Measurements from ENCODE around the gene C16orf46.

The C16orf46 gene

GRCh38 chr16:81076566-81077075 lies 417 bp downstream of the C16orf46 start:
- peak; percentile 100 for DNase-seq

- no peak for DNase-seq
Measured at GRCh38 chr16:81073560-81074330, 3.3 kb downstream of the C16orf46 start.

- no peak for DNase-seq
Measured at GRCh38 chr16:81071805-81072204, 5.2 kb downstream of the C16orf46 start.

- no peak for DNase-seq
Measured at GRCh38 chr16:81070979-81071378, 6.1 kb downstream of the C16orf46 start.

GRCh38 chr16:81069063-81069462 lies 8.0 kb downstream of the C16orf46 start:
- DNase-seq: no peak

GRCh38 chr16:81067166-81067565 lies 9.9 kb downstream of the C16orf46 start:
- no peak for DNase-seq

- no peak for DNase-seq
Measured at GRCh38 chr16:81066681-81067080, 10.4 kb downstream of the C16orf46 start.

GRCh38 chr16:81061871-81062608 lies 15.0 kb downstream of the C16orf46 start:
- no peak for DNase-seq

GRCh38 chr16:81061307-81061640 lies 15.8 kb downstream of the C16orf46 start:
- no peak for DNase-seq

GRCh38 chr16:81060576-81061306 lies 16.3 kb downstream of the C16orf46 start:
- DNase-seq: no peak

GRCh38 chr16:81053761-81054160 lies 23.3 kb downstream of the C16orf46 start:
- DNase-seq: no peak

GRCh38 chr16:81042821-81043220 lies 34.2 kb downstream of the C16orf46 start:
- DNase-seq: no peak

- DNase-seq: no peak
Measured at GRCh38 chr16:81041696-81042095, 35.3 kb downstream of the C16orf46 start.

- DNase-seq: no peak
Measured at GRCh38 chr16:81040842-81041241, 36.2 kb downstream of the C16orf46 start.

GRCh38 chr16:81040131-81040530 lies 36.9 kb downstream of the C16orf46 start:
- no peak for DNase-seq

- DNase-seq: no peak
Measured at GRCh38 chr16:81036751-81037350, 40.2 kb downstream of the C16orf46 start.

- peak; percentile 82 for DNase-seq
Measured at GRCh38 chr16:81035975-81036750, 40.9 kb downstream of the C16orf46 start.

GRCh38 chr16:81035398-81035974 lies 41.6 kb downstream of the C16orf46 start, which contains the start of gene ATMIN:
ATMIN (plus strand) TSS chr16:81035842; CDS start chr16:81035871, 29 bp downstream.
- DNase-seq: peak; percentile 85

GRCh38 chr16:81029930-81030604 lies 47.0 kb downstream of the C16orf46 start:
- no peak for DNase-seq

- no peak for DNase-seq
Measured at GRCh38 chr16:81026429-81026828, 50.6 kb downstream of the C16orf46 start.

- DNase-seq: no peak
Measured at GRCh38 chr16:81018496-81018895, 58.5 kb downstream of the C16orf46 start.
